PFSK-1 (cell line): ENCODE measurements around the gene PHF12.

Source experiments
- FOXP2 ChIP-seq: optimal IDR thresholded peaks from 2 replicates; pipeline ENCODE3; 2011; ENCODE audit warnings: borderline replicate concordance, control low read depth, inconsistent platforms; ENCODE audit not compliant: insufficient read depth; ENCODE audit errors: extremely low read length, extremely low read depth
- POLR2AphosphoS5 ChIP-seq: IDR thresholded peaks from 2 replicates; pipeline ENCODE4 v1.6.1; 2012; ENCODE audit warnings: low read depth, mild to moderate bottlenecking, control low read depth, low read length, moderate library complexity
- SIN3A ChIP-seq: IDR thresholded peaks from 2 replicates; pipeline ENCODE4 v1.6.1; 2012; ENCODE audit warnings: mild to moderate bottlenecking, low read length, moderate library complexity, borderline replicate concordance; ENCODE audit not compliant: insufficient read depth
- TAF1 ChIP-seq: IDR thresholded peaks from 2 replicates; pipeline ENCODE4 v1.6.1; 2012; ENCODE audit warnings: low read length, control low read depth, borderline replicate concordance; ENCODE audit not compliant: insufficient read depth
- TF ChIP-seq, protein P1 (sequence below), 2 experiments: IDR thresholded peaks; 2 replicates each; pipeline versions ENCODE4 v1.6.1 to v1.8.0; 2011 to 2012; ENCODE audit warnings: low read depth in 2 of 2, low read length in 2 of 2, control low read depth in 1 of 2, inconsistent platforms in 1 of 2, mild to moderate bottlenecking in 1 of 2, moderate library complexity in 1 of 2; ENCODE audit not compliant: insufficient read depth in 1 of 2

PHF12 gene

GRCh38 chr17:28871056-28871579 lies 80.2 kb downstream of the PHF12 start:
- TF ChIP-seq SIN3A (no peak), POLR2AphosphoS5 (no peak), TAF1 (no peak), FOXP2 (no peak)
- TF ChIP-seq, protein P1, sequence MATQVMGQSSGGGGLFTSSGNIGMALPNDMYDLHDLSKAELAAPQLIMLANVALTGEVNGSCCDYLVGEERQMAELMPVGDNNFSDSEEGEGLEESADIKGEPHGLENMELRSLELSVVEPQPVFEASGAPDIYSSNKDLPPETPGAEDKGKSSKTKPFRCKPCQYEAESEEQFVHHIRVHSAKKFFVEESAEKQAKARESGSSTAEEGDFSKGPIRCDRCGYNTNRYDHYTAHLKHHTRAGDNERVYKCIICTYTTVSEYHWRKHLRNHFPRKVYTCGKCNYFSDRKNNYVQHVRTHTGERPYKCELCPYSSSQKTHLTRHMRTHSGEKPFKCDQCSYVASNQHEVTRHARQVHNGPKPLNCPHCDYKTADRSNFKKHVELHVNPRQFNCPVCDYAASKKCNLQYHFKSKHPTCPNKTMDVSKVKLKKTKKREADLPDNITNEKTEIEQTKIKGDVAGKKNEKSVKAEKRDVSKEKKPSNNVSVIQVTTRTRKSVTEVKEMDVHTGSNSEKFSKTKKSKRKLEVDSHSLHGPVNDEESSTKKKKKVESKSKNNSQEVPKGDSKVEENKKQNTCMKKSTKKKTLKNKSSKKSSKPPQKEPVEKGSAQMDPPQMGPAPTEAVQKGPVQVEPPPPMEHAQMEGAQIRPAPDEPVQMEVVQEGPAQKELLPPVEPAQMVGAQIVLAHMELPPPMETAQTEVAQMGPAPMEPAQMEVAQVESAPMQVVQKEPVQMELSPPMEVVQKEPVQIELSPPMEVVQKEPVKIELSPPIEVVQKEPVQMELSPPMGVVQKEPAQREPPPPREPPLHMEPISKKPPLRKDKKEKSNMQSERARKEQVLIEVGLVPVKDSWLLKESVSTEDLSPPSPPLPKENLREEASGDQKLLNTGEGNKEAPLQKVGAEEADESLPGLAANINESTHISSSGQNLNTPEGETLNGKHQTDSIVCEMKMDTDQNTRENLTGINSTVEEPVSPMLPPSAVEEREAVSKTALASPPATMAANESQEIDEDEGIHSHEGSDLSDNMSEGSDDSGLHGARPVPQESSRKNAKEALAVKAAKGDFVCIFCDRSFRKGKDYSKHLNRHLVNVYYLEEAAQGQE (IDR thresholded peaks at IDR 0.05; ENCODE audit: insufficient read depth in 1 of 2, low read depth in 2 of 2, low read length in 2 of 2) = no peak

DNA sequence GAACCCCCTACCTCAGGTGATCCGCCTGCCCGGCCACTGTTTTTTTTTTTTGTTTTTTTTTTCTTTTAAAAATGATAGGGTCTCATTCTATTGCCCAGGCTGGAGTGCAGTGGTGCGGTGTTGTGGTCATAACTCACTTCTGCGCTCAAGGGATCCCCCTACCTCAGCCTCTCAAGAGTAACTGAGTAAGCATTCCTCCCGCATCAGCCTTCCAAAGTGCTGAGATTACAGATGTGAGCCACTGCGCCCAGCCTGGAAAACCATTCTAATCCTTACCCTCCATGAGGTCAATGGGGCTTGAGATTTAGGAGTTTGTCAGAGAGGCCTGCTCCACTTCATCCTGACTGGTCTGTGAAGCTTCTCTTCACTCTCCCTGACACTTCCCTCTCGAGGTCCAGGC lies 84.0 kb downstream of the PHF12 start:
- TF ChIP-seq POLR2AphosphoS5 (no peak), SIN3A (no peak), TAF1 (no peak)
- TF ChIP-seq, protein P1 (IDR thresholded peaks at IDR 0.05; ENCODE audit: insufficient read depth in 1 of 2, low read depth in 2 of 2, low read length in 2 of 2) = no peak

GRCh38 chr17:28865946-28866752 lies 85.2 kb downstream of the PHF12 start:
- TF ChIP-seq FOXP2 (no peak), POLR2AphosphoS5 (no peak), SIN3A (no peak), TAF1 (no peak)
- TF ChIP-seq, protein P1 (IDR thresholded peaks at IDR 0.05; ENCODE audit: insufficient read depth in 1 of 2, low read depth in 2 of 2, low read length in 2 of 2) = no peak

DNA sequence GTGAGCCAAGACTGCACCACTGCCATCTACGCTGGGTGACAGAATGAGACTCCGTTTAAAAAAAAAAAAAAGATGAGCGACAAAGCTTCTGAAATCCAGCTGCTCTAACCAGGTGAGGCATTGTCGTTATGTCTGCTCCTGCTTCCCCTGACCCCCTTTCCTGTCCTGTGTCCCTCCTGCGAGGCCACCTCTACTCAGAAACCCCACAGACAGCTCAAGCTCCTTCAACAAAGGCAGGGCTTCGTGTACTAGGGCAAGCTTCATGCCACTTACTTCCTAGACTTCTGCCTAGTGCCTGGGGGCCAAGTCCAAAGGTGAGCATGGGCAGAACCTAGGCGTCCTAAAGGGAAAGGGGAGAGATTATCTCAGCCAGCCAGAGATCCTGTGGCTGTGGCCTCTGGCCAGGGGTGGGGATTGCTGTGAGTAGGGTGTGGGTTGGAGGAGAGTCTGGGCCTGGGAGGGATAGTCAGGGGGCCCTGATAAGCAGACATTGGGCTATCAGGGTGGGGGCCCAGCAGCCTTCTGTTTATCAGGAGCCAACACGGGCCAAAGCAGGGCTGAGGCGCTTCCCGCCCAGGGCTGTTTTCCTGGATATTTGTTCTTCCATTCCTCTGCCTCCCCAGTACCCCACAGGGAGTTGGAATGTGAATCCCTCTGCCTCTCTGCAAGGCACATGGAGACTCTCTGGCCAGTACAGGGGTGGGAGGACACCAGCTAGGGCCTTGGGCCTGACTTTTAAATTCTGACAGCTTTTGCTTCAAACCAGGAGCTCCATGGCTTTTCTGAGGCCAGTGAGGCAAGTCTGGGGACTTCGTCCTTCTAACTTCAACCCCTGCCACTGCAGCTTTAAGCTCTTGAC lies 86.1 kb downstream of the PHF12 start:
- TF ChIP-seq FOXP2 (no peak), TAF1 (no peak), POLR2AphosphoS5 (no peak), SIN3A (no peak)
- TF ChIP-seq, protein P1 (IDR thresholded peaks at IDR 0.05; ENCODE audit: insufficient read depth in 1 of 2, low read depth in 2 of 2, low read length in 2 of 2) = no peak
